CD8-positive, alpha-beta memory T cell (primary cell): ENCODE measurements around the gene ALDH8A1. TPM values are rescaled to one million over a fixed set of nuclear protein-coding genes. Genes with fewer than 3 reads are reported as not detected.

Experiments
- CTCF ChIA-PET: fragments of 350-600 bp; sonication (Branson Sonifier 250); formaldehyde crosslinking; loops from one replicate; lab custom pipeline; 2021; ENCODE audit warnings: antibody characterized with exemption; lab: Charles Lee
- POLR2A ChIA-PET: fragments of 350-600 bp; sonication (Branson Sonifier 250); formaldehyde crosslinking; loops from one replicate; lab custom pipeline; 2021; ENCODE audit warnings: antibody characterized with exemption; lab: Charles Lee
- DNase-seq, 5 donors: peaks; one replicate each; pipeline versions ENCODE4 v3.0.0 to v3.0.0-alpha.2; 2020 to 2022; ENCODE audit warnings: mixed read lengths in 1 of 5
- H3K27ac ChIP-seq: one replicate; pipeline ENCODE4 v1.7.0; 2013; ENCODE audit warnings: low read depth, mild to moderate bottlenecking, low read length, moderate library complexity
- H3K27me3 ChIP-seq: 2 replicates; pipeline ENCODE4 v1.7.0; 2013; ENCODE audit warnings: low read length, mild to moderate bottlenecking; ENCODE audit not compliant: insufficient read depth, poor library complexity, severe bottlenecking
- H3K36me3 ChIP-seq: 2 replicates; pipeline ENCODE4 v1.7.0; 2013; ENCODE audit warnings: mild to moderate bottlenecking, low read length, moderate library complexity; ENCODE audit not compliant: insufficient read depth
- H3K4me1 ChIP-seq: 2 replicates; pipeline ENCODE4 v1.7.0; 2013; ENCODE audit warnings: mild to moderate bottlenecking, low read length, moderate library complexity; ENCODE audit not compliant: insufficient read depth
- H3K4me3 ChIP-seq: 2 replicates; pipeline ENCODE4 v1.7.0; 2013; ENCODE audit warnings: mild to moderate bottlenecking, low read length
- H3K9me3 ChIP-seq: 2 replicates; pipeline ENCODE4 v1.7.0; 2013; ENCODE audit warnings: mild to moderate bottlenecking, low read length
- H3K27ac Mint-ChIP-seq, 8 donors: one replicate each; pipeline ENCODE4 v1.8.0; 2020 to 2021; ENCODE audit warnings: mixed read lengths in 8 of 8, mild to moderate bottlenecking in 6 of 8, inconsistent platforms in 3 of 8, moderate library complexity in 3 of 8
- H3K27me3 Mint-ChIP-seq, 2 donors: one replicate each; pipeline ENCODE4 v1.8.0; 2020 to 2021; ENCODE audit warnings: mixed read lengths in 2 of 2, mild to moderate bottlenecking in 1 of 2, moderate library complexity in 1 of 2
- H3K36me3 Mint-ChIP-seq, 3 donors: one replicate each; pipeline ENCODE4 v1.8.0; 2020 to 2021; ENCODE audit warnings: mixed read lengths in 3 of 3, inconsistent platforms in 1 of 3, mild to moderate bottlenecking in 1 of 3
- H3K4me1 Mint-ChIP-seq, 3 donors: one replicate each; pipeline ENCODE4 v1.8.0; 2020 to 2021; ENCODE audit warnings: mixed read lengths in 3 of 3, inconsistent platforms in 1 of 3, mild to moderate bottlenecking in 1 of 3
- H3K4me3 Mint-ChIP-seq, 7 donors: one replicate each; pipeline ENCODE4 v1.8.0; 2020 to 2021; ENCODE audit warnings: mixed read lengths in 7 of 7, mild to moderate bottlenecking in 6 of 7, moderate library complexity in 4 of 7, inconsistent platforms in 2 of 7
- H3K9me3 Mint-ChIP-seq, 5 donors: one replicate each; pipeline ENCODE4 v1.8.0; 2020 to 2022; ENCODE audit warnings: mixed read lengths in 5 of 5, mild to moderate bottlenecking in 3 of 5, moderate library complexity in 2 of 5, inconsistent platforms in 1 of 5
- polyA plus RNA-seq: library from polyadenylated mRNA; unstranded; fragments of 300-500 nt; fragmentation: Illumina TruSeq; gene quantifications from one replicate; pipeline ENCODE4 v1.2.3, GENCODE V29; 2021
- total RNA-seq, 2 experiments: library from RNA; stranded (reverse); gene quantifications; one replicate each; pipeline ENCODE4 v1.2.3, GENCODE V29; 2021

The ALDH8A1 gene
- total and polyA plus RNA-seq, 3 experiments from 2014 or later, result 0.08 to 0.85 (median 0.82) TPM

DNA sequence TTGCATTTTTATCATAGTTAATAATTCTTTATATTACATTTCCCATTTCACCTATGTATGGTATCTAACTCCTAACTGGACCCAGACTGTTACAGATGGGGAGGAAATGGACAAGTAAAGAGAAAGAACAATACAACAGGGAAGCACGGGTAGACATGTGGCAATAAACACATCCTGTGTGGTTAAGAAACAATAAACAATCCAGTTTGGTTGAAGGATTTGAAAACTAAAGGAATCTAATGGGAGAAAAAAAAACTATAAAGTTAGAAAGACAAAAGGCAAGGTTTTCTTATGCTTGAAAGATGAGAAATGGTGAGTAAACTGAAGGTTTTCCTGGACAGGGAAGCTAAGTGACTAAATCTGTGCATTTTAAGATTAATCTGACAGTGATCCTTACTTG is 34.9 kb upstream of the ALDH8A1 start:
- peak overlapping the region in 4 of 8 donors; percentile 36 to 75 (median 48) for H3K27ac Mint-ChIP-seq
- no peak for DNase-seq
- H3K4me3 ChIP-seq, result no peak overlapping the region
- POLR2A ChIA-PET, result no interaction called here
- CTCF ChIA-PET, result no interaction called here
- H3K27me3 Mint-ChIP-seq, result no peaks in the 10 kb centered on the region
- H3K27me3 ChIP-seq, result no peaks in the 10 kb centered on the region
- no peak overlapping the region for H3K27ac ChIP-seq
- H3K9me3 ChIP-seq, result no peaks in the 10 kb centered on the region
- no peaks in the 10 kb centered on the region for H3K4me1 ChIP-seq
- peaks cover 19 to 65% (median 31%) of the 10 kb centered on the region in 3 donors for H3K36me3 Mint-ChIP-seq
- no peaks in the 10 kb centered on the region for H3K9me3 Mint-ChIP-seq
- peaks cover 12% of the 10 kb centered on the region for H3K36me3 ChIP-seq
- peak overlapping the region in 1 of 7 donors; percentile 27 for H3K4me3 Mint-ChIP-seq
- peaks cover 19 to 28% (median 22%) of the 10 kb centered on the region in 3 donors for H3K4me1 Mint-ChIP-seq

DNA sequence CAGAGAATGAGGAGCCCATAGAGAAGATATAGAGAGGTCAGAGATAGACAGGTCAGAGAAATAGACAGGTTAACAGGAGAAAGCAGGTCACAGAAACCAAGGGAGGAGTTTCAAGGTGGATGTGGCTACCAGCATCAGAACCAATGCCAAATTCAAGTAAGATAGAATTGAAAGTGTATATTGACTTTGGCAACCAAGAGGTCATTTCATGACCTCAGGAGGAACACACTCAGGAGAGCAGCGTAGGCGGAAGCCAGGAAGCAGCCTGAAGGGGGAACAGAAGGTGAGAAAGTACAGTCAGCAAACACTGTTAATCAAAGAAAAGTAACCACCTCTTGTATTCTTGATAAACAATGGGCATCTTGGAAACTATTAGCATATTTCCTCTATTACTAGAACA is 33.9 kb upstream of the ALDH8A1 start:
- H3K4me3 ChIP-seq, result no peak overlapping the region
- H3K27ac Mint-ChIP-seq, result peak overlapping the region in 2 of 8 donors; percentile 2 to 90
- ChIA-PET CTCF (no interaction called here), POLR2A (no interaction called here)
- H3K9me3 ChIP-seq, result no peaks in the 10 kb centered on the region
- H3K36me3 ChIP-seq, result peaks cover 16% of the 10 kb centered on the region
- no peaks in the 10 kb centered on the region for H3K27me3 ChIP-seq
- no peaks in the 10 kb centered on the region for H3K4me1 ChIP-seq
- no peaks in the 10 kb centered on the region for H3K9me3 Mint-ChIP-seq
- no peak overlapping the region for H3K4me3 Mint-ChIP-seq
- no peak overlapping the region for H3K27ac ChIP-seq
- H3K4me1 Mint-ChIP-seq, result peaks cover 23 to 35% (median 28%) of the 10 kb centered on the region in 3 donors
- peaks cover 19 to 65% (median 30%) of the 10 kb centered on the region in 3 donors for H3K36me3 Mint-ChIP-seq
- no peaks in the 10 kb centered on the region for H3K27me3 Mint-ChIP-seq
- no peak for DNase-seq

DNA sequence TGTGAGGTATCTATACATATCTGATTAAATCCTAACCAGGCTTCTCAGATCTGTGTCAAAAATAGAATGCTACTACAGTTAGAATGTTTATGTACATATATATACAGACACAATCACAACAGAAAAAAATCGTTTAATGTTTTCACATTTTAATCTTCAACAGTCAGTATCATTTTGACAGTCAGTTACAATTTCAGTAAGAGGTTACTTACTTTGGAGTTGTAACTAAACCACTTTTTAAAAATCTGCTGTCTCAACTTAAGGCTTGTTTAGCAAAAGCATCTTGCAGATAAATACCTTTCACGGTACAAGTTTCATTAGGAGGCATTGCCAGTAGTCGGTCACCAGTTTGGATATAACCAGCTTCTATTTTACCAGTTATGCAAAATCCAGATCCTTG is 32.3 kb upstream of the ALDH8A1 start:
- Mint-ChIP-seq H3K27me3 (no peaks in the 10 kb centered on the region), H3K4me3 (no peak overlapping the region), H3K36me3 (peaks cover 19 to 65% (median 31%) of the 10 kb centered on the region in 3 donors), H3K27ac (no peak overlapping the region), H3K9me3 (no peaks in the 10 kb centered on the region), H3K4me1 (peaks cover 23 to 35% (median 28%) of the 10 kb centered on the region in 3 donors)
- ChIA-PET CTCF (no interaction called here), POLR2A (no interaction called here)
- H3K36me3 ChIP-seq, result peaks cover 19% of the 10 kb centered on the region
- H3K9me3 ChIP-seq, result no peaks in the 10 kb centered on the region
- H3K27me3 ChIP-seq, result no peaks in the 10 kb centered on the region
- H3K27ac ChIP-seq, result no peak overlapping the region
- no peak for DNase-seq
- H3K4me1 ChIP-seq, result no peaks in the 10 kb centered on the region
- H3K4me3 ChIP-seq, result no peak overlapping the region

DNA sequence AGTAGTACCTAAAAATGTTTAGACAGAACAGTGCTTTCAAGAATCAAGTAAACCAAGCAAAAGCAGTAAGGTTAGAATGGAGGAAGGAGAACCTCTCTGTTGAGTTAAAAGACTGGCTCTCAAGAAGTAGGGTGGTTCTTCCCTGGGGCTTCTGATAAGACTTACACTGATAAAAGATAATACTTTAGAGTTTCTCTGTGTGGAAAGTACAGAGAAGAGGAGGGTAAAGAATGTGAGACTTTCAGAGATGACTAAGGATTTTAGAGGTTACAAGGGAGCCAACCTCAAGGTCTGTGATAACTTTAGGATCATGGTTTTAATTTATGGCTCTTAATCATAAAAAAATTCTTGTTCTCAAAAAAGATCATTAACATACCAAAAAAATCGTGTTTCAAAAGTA is 30.9 kb upstream of the ALDH8A1 start:
- no peak overlapping the region for H3K4me3 Mint-ChIP-seq
- Histone ChIP-seq H3K27ac (peak overlapping the region; percentile 38), H3K27me3 (no peaks in the 10 kb centered on the region), H3K4me3 (no peak overlapping the region), H3K36me3 (peaks cover 19% of the 10 kb centered on the region), H3K4me1 (no peaks in the 10 kb centered on the region), H3K9me3 (no peaks in the 10 kb centered on the region)
- H3K9me3 Mint-ChIP-seq, result no peaks in the 10 kb centered on the region
- no peaks in the 10 kb centered on the region for H3K27me3 Mint-ChIP-seq
- CTCF ChIA-PET, result no interaction called here
- POLR2A ChIA-PET, result no interaction called here
- no peak for DNase-seq
- H3K36me3 Mint-ChIP-seq, result peaks cover 23 to 70% (median 36%) of the 10 kb centered on the region in 3 donors
- peak overlapping the region in 2 of 8 donors; percentile 29 to 46 for H3K27ac Mint-ChIP-seq
- peaks cover 23 to 35% (median 28%) of the 10 kb centered on the region in 3 donors for H3K4me1 Mint-ChIP-seq

DNA sequence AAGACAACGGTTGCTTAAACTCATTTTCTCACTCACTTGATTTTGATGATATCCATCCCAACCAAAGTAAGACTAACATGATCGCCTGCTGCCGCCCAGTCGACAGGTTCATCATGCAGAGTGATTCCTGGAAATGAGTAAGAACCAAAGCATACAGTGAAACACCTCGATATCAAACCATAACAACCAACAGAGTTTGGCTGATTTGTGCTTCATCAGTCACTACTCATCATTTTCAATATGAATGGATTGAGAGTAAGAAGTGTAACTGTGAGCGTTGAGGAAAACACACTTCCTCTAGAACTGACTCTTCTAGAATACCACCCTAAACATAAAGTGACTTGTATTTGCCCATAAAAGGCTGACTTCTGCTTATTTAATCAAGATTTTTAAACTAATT is 29.2 kb upstream of the ALDH8A1 start:
- H3K4me1 Mint-ChIP-seq, result peaks cover 17 to 35% (median 27%) of the 10 kb centered on the region in 3 donors
- peaks cover 19 to 74% (median 45%) of the 10 kb centered on the region in 3 donors for H3K36me3 Mint-ChIP-seq
- CTCF ChIA-PET, result no interaction called here
- no peak overlapping the region for H3K4me3 Mint-ChIP-seq
- no peak overlapping the region for H3K27ac ChIP-seq
- no peaks in the 10 kb centered on the region for H3K27me3 Mint-ChIP-seq
- no peak for DNase-seq
- no peak overlapping the region for H3K4me3 ChIP-seq
- no peaks in the 10 kb centered on the region for H3K9me3 Mint-ChIP-seq
- no peaks in the 10 kb centered on the region for H3K4me1 ChIP-seq
- H3K9me3 ChIP-seq, result no peaks in the 10 kb centered on the region
- H3K27me3 ChIP-seq, result no peaks in the 10 kb centered on the region
- POLR2A ChIA-PET, result no interaction called here
- peak overlapping the region in 4 of 8 donors; percentile 7 to 29 (median 10) for H3K27ac Mint-ChIP-seq
- peaks cover 14% of the 10 kb centered on the region for H3K36me3 ChIP-seq

DNA sequence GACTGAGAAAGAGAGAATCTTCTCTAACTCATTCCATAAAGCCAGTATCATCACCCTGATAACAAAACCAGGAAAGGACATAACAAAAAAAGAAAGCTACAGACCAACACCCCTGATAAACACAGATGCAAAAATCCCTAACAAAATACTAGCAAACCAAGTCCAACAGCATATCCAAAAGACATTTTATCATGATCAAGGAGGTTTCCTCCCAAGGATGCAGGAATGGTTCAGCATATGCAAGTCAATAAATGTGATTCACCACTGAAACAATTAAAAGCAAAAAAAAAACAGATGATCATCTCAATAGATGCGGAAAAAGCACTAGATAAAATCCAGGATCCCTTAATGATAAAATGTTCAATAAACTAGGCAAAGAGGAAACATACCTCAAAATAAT is 24.5 kb upstream of the ALDH8A1 start:
- Histone ChIP-seq H3K4me1 (no peaks in the 10 kb centered on the region), H3K27ac (no peak overlapping the region), H3K36me3 (peaks cover 7% of the 10 kb centered on the region), H3K4me3 (no peak overlapping the region), H3K9me3 (no peaks in the 10 kb centered on the region), H3K27me3 (no peaks in the 10 kb centered on the region)
- CTCF ChIA-PET, result no interaction called here
- Mint-ChIP-seq H3K4me1 (peaks cover 3 to 13% (median 9%) of the 10 kb centered on the region in 3 donors), H3K27ac (no peak overlapping the region), H3K36me3 (peaks cover 11 to 78% (median 47%) of the 10 kb centered on the region in 3 donors), H3K9me3 (no peaks in the 10 kb centered on the region), H3K4me3 (no peak overlapping the region), H3K27me3 (no peaks in the 10 kb centered on the region)
- POLR2A ChIA-PET, result no interaction called here
- DNase-seq, result no peak

DNA sequence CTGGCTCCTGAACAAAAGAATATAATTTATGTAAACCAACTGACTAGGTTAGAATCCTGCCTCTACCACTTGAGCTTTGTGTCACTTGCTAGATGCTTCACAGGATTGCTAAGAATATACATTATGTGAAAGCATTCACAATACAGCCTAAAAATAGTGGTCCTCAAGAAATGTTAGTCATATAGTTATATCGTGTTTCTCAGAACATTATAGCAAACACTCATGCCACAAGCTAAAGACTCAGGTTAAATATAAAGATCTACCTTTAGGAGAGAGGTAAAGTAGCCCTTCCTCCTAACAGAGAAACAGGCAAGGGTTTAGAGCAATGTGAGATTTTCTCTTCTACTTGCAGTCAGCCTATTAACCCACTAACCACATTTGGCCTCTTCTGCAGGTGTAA is 17.8 kb upstream of the ALDH8A1 start:
- Mint-ChIP-seq H3K27ac (no peak overlapping the region), H3K4me1 (no peaks in the 10 kb centered on the region), H3K9me3 (no peaks in the 10 kb centered on the region), H3K4me3 (no peak overlapping the region), H3K36me3 (peaks cover 7 to 81% (median 32%) of the 10 kb centered on the region in 3 donors), H3K27me3 (no peaks in the 10 kb centered on the region)
- no peaks in the 10 kb centered on the region for H3K9me3 ChIP-seq
- ChIA-PET CTCF (no interaction called here), POLR2A (no interaction called here)
- DNase-seq, result no peak
- no peak overlapping the region for H3K27ac ChIP-seq
- H3K36me3 ChIP-seq, result peaks cover 18% of the 10 kb centered on the region
- H3K4me3 ChIP-seq, result no peak overlapping the region
- H3K27me3 ChIP-seq, result no peaks in the 10 kb centered on the region
- H3K4me1 ChIP-seq, result no peaks in the 10 kb centered on the region

DNA sequence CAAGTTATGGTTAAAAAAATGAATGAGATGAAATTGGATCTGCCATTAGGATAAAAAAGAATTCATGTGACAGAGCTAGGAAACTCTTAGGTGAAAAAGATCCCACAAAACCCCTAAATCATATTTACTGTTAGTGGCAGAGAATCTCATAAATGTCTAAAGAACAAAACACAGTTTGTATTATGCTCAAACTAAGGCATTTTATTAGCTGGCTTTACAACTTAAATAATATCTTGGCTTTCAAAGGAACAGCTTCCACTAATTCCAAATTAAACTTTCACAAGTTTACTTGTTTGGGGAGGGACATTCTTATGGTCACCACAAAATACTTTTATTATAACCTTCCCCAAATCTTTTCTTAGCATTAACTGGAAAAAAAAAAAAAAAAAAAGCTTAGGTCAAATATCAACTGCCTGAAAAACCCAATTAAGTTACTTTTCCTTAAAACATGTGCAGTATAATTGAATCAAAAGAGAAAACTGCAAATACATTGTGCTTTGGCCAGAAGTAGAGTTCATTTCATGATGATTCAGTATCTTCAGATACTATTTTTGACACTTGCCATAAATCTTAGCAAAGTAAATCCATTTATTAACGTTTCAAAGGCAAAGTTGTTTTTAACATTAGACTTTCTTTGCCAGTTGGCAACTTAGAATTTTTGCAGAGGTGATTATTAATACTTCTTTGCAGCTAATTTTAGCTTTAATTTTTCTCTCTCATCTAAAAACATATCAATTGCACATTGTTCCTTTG is 14.7 kb upstream of the ALDH8A1 start:
- H3K4me1 ChIP-seq, result no peaks in the 10 kb centered on the region
- no peak overlapping the region for H3K27ac ChIP-seq
- POLR2A ChIA-PET, result no interaction called here
- Mint-ChIP-seq H3K4me3 (no peak overlapping the region), H3K9me3 (peaks cover 0 to 19% (median 2%) of the 10 kb centered on the region in 5 donors), H3K4me1 (no peaks in the 10 kb centered on the region), H3K36me3 (peaks cover 23 to 78% (median 37%) of the 10 kb centered on the region in 3 donors), H3K27me3 (no peaks in the 10 kb centered on the region), H3K27ac (no peak overlapping the region)
- H3K9me3 ChIP-seq, result no peaks in the 10 kb centered on the region
- H3K27me3 ChIP-seq, result no peaks in the 10 kb centered on the region
- DNase-seq, result no peak
- CTCF ChIA-PET, result no interaction called here
- H3K4me3 ChIP-seq, result no peak overlapping the region
- peaks cover 23% of the 10 kb centered on the region for H3K36me3 ChIP-seq
